ENCODE results near the gene GRIN1. TPM values are rescaled to one million over a fixed set of nuclear protein-coding genes. Genes with fewer than 3 reads are reported as not detected.

The GRIN1 gene
- not detected for total RNA-seq
- polyA plus RNA-seq, result not detected
- total RNA-seq, result not detected

DNA sequence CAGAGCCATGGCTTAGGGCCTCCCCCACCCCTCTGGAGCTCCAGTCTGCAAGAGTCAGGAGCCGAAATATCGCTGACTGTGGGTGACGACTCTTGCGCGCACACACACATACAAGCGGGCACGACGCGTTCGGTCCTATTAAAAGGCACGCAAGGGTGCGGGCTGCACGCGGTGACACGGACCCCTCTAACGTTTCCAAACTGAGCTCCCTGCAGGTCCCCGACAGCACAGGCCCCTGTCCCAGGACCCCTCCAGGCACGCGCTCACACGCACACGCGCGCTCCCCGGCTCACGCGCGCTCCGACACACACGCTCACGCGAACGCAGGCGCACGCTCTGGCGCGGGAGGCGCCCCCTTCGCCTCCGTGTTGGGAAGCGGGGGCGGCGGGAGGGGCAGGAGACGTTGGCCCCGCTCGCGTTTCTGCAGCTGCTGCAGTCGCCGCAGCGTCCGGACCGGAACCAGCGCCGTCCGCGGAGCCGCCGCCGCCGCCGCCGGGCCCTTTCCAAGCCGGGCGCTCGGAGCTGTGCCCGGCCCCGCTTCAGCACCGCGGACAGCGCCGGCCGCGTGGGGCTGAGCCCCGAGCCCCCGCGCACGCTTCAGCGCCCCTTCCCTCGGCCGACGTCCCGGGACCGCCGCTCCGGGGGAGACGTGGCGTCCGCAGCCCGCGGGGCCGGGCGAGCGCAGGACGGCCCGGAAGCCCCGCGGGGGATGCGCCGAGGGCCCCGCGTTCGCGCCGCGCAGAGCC lies at the start of gene GRIN1:
GRIN1 (plus strand) TSS at position 433 of the 746 bp plus-strand sequence. CDS start 333 bp downstream, outside the sequence.
- POLR2A ChIA-PET, result interaction anchor here (1.5 kb wide), 2 partner anchors 9 to 30 kb away, joined by 3 to 6 read pairs; no protein-coding TSS in a partner anchor
- Histone ChIP-seq H3K36me3 (ENCODE audit: control insufficient read depth in 2 of 3, insufficient read depth in 3 of 3, low read length in 3 of 3) (no peaks in the 10 kb centered on the region), H3K4me1 (ENCODE audit: control insufficient read depth in 2 of 2, insufficient read depth in 2 of 2, low read length in 2 of 2) (no peaks in the 10 kb centered on the region), H3K4me3 (ENCODE audit: low read length) (no peak within 1 kb of the TSS), H3K9me3 (ENCODE audit: control insufficient read depth in 2 of 3, low read length in 3 of 3) (no peaks in the 10 kb centered on the region), H3K27me3 (ENCODE audit: control insufficient read depth in 2 of 2, insufficient read depth in 2 of 2, low read length in 2 of 2) (peaks cover 5 to 28% of the 10 kb centered on the region in 2 donors), H3K27ac (ENCODE audit: low read depth, low read length) (no peak within 1 kb of the TSS)
- Mint-ChIP-seq H3K36me3 (peaks cover 0 to 4% (median 0%) of the 10 kb centered on the region in 5 donors), H3K27ac (peak within 1 kb of the TSS in 1 of 9 donors; percentile 18), H3K4me1 (peaks cover 0 to 6% (median 4%) of the 10 kb centered on the region in 7 donors), H3K4me3 (peak within 1 kb of the TSS in 2 of 10 donors; percentile 29 to 45), H3K27me3 (peaks cover 37 to 65% (median 54%) of the 10 kb centered on the region in 5 donors), H3K9me3 (peaks cover 0 to 10% (median 0%) of the 10 kb centered on the region in 11 donors)
- CTCF ChIA-PET, result no interaction called here
- DNase-seq (peak in 6 of 9 donors; percentile 28 to 75 (median 53)), ATAC-seq (peak; percentile 68)
- intact Hi-C loops (cut with micrococcal nuclease), result no loop called here

DNA sequence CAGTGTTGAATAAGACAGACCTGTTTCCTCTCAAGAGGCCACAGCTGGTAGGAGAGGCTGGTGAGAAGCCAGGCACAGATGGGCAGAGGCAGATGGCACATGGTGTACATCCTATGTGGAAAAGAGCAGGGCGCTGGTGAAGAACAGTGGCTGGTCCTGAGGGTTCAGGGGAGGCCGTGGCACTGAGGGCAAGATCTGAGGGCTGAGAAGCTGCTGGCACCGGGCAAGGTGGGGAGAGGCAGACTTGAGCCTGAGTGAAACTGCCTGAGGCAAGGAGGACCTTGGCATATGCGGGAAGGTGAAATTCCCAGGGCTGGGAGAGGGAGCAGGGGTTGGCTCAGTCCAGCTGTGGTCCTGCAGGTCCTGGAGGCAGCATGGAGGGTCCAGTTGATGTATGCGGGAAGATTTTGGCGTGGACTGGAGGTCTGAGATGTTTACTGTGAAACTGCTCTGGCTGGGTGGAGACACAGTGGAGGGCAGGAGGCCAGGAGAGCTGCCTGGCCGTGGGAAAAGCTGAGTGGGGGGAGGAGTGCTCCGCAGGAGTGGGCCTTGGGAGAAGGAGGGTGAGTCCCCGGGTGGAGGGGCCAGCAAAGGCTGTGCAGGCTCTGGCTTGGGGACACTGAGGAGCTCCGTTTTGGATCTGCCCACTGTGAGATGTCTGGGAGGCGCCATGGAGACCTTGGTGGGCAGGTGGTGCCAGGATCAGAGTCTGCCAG lies 49.6 kb upstream of the GRIN1 start:
- POLR2A ChIA-PET, result interaction anchor here (0.9 to 4.5 kb wide), 2 partner anchors 20 to 147 kb away, joined by 3 to 70 read pairs; partner anchors contain the start of gene SAPCD2

DNA sequence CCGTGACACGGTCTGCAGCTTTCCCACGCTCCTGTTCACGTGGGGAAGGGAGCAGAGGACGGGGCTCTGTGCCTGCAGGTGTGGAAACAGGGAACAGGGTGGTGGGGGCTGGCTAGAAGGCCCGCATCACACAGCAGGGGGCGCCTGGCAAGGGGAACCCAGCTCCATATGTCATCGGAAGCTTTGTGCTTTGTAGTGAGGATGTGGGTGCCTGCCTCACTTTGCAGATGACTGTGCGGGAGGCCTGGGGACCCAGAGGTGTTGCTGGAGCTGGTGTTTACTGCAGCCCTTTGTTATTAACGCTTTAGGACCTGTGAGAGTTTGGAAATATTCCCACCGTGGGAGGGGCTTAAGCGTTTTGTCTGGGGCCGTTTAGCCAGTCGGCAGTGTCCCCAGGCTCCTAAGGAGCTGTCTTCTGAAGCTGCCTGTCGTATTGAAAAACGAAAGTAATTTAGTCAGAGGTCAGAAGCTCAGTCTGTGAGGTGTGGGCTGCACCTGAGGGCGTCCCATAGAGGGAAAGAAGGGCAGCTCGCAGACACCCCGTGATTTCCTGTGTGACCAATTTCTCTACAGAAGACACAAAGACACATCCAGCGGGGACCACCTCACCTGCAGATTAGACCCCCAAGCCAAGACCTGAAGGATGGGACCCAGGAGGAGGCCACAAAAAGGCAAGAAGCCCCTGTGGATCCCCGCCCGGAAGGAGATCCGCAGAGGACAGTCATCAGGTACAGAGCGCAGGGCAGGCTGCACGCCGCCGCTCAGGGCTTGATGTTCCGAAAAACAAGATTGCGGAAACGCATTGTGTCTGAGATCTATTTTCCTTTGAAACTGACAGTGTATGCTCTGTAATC lies 43.1 kb upstream of the GRIN1 start:
- DNase-seq, result peak; percentile 63 to 92 (median 89)
- CTCF ChIA-PET, result interaction anchor here (0.6 to 1.6 kb wide), 22 partner anchors 9 to 159 kb away, joined by 3 to 11 read pairs (median 3); partner anchors contain the start of genes CYSRT1, DPP7, MAN1B1 and NPDC1
- H3K36me3 ChIP-seq (ENCODE audit: control insufficient read depth in 2 of 3, insufficient read depth in 3 of 3, low read length in 3 of 3), result peaks cover 0 to 53% (median 1%) of the 10 kb centered on the region in 3 experiments
- no peaks in the 10 kb centered on the region for H3K9me3 Mint-ChIP-seq
- H3K27me3 Mint-ChIP-seq, result no peaks in the 10 kb centered on the region
- ATAC-seq, result peak; percentile 100
- peak overlapping the region; percentile 87 to 98 (median 95) for H3K27ac Mint-ChIP-seq
- intact Hi-C loops (cut with micrococcal nuclease), result loop anchor here (1.0 to 2.0 kb wide), 11 partner anchors 9 to 140 kb away; partner anchors contain the start of genes DPP7 (in 2 of the 2), ANAPC2 (in 1 of the 2), MAN1B1 (in 1 of the 2) and RNF224 (in 1 of the 2)
- H3K36me3 Mint-ChIP-seq, result peaks cover 5 to 24% (median 10%) of the 10 kb centered on the region in 5 donors
- POLR2A ChIA-PET, result interaction anchor here (0.7 to 3.0 kb wide), 19 partner anchors 9 to 504 kb away, joined by 3 to 54 read pairs (median 6); partner anchors contain the start of genes ANAPC2, DPP7, MAN1B1 and NELFB
- peaks cover 12 to 14% of the 10 kb centered on the region in 2 donors for H3K4me1 ChIP-seq (ENCODE audit: control insufficient read depth in 2 of 2, insufficient read depth in 2 of 2, low read length in 2 of 2)
- H3K4me1 Mint-ChIP-seq, result peaks cover 9 to 28% (median 21%) of the 10 kb centered on the region in 7 donors
- H3K4me3 ChIP-seq (ENCODE audit: low read length), result peak overlapping the region; percentile 63
- no peaks in the 10 kb centered on the region for H3K27me3 ChIP-seq (ENCODE audit: control insufficient read depth in 2 of 2, insufficient read depth in 2 of 2, low read length in 2 of 2)
- H3K4me3 Mint-ChIP-seq, result peak overlapping the region; percentile 76 to 94 (median 86)
- no peaks in the 10 kb centered on the region for H3K9me3 ChIP-seq (ENCODE audit: control insufficient read depth in 2 of 3, low read length in 3 of 3)
- peak overlapping the region; percentile 79 for H3K27ac ChIP-seq (ENCODE audit: low read depth, low read length)

More for the DNA sequence above, 49.6 kb upstream of the GRIN1 start:
- Histone ChIP-seq H3K4me3 (ENCODE audit: low read length) (no peak overlapping the region), H3K9me3 (ENCODE audit: control insufficient read depth in 2 of 3, low read length in 3 of 3) (no peaks in the 10 kb centered on the region), H3K27me3 (ENCODE audit: control insufficient read depth in 2 of 2, insufficient read depth in 2 of 2, low read length in 2 of 2) (no peaks in the 10 kb centered on the region), H3K27ac (ENCODE audit: low read depth, low read length) (no peak overlapping the region), H3K4me1 (ENCODE audit: control insufficient read depth in 2 of 2, insufficient read depth in 2 of 2, low read length in 2 of 2) (peaks cover 18% of the 10 kb centered on the region in 2 donors), H3K36me3 (ENCODE audit: control insufficient read depth in 2 of 3, insufficient read depth in 3 of 3, low read length in 3 of 3) (peaks cover 0 to 36% (median 0%) of the 10 kb centered on the region in 3 experiments)
- DNase-seq, result no peak
- Mint-ChIP-seq H3K9me3 (peaks cover 0 to 2% (median 0%) of the 10 kb centered on the region in 11 donors), H3K27me3 (no peaks in the 10 kb centered on the region), H3K36me3 (peaks cover 5 to 18% (median 8%) of the 10 kb centered on the region in 5 donors), H3K4me3 (peak overlapping the region in 1 of 10 donors; percentile 68), H3K27ac (peak overlapping the region in 5 of 9 donors; percentile 41 to 89 (median 56)), H3K4me1 (peaks cover 26 to 42% (median 34%) of the 10 kb centered on the region in 7 donors)
- no peak for ATAC-seq
- intact Hi-C loops (cut with micrococcal nuclease), result loop anchor here in 1 of 2 donors (5.0 kb wide), 4 partner anchors 202 to 677 kb away; partner anchors contain the start of genes ENTR1, PHPT1, PMPCA and SEC16A
- CTCF ChIA-PET, result no interaction called here

DNA sequence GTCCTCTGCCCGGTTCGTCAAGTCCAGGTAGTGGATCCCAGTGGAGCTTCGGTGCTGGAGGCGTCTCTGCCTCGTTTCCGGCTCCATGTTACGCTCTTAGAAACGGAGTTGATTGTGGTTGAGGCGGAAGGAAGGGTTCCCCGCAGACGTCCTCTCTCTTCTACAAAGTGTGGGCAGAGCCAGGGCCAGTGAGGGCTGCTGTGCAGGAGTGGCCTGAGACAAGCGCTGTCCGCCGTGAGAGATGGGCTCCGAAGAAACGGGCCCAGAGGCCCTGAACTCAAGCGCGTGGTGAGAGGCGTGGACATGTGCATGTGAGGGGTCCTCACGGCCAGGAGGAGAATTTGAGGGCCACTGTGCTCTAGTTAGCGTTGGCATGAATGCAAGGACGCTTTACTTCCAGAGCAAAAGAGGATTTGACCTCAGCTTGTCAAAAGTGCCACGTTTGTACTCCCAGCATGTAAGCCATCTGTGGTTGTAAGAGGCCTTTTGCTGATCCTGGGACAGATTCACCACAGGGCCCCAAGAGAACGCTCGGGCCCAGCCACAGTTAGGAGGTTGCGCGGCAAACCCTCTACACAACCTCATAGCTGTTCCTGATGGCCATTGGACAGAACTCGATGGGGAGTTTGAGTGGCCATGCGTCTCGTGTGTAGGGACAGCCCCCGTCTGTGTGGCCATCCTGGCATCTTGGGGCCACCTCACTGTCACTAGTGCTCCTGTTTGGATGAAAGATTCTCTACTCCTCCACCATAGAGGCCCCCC lies 42.0 kb upstream of the GRIN1 start:
- peaks cover 12 to 14% of the 10 kb centered on the region in 2 donors for H3K4me1 ChIP-seq (ENCODE audit: control insufficient read depth in 2 of 2, insufficient read depth in 2 of 2, low read length in 2 of 2)
- Mint-ChIP-seq H3K27ac (peak overlapping the region; percentile 87 to 98 (median 95)), H3K36me3 (peaks cover 5 to 24% (median 10%) of the 10 kb centered on the region in 5 donors), H3K9me3 (no peaks in the 10 kb centered on the region), H3K4me1 (peaks cover 9 to 25% (median 20%) of the 10 kb centered on the region in 7 donors), H3K27me3 (no peaks in the 10 kb centered on the region), H3K4me3 (peak overlapping the region in 6 of 10 donors; percentile 23 to 87 (median 80))
- ChIA-PET CTCF (interaction anchor here (1.1 to 1.6 kb wide), 3 partner anchors 29 to 141 kb away, joined by 3 to 10 read pairs (median 3); no protein-coding TSS in a partner anchor), POLR2A (interaction anchor here (0.8 to 3.0 kb wide), 6 partner anchors 10 to 143 kb away, joined by 3 to 54 read pairs (median 9); partner anchors contain the start of genes MAN1B1 and TUBB4B)
- DNase-seq (no peak), ATAC-seq (no peak)
- H3K27ac ChIP-seq (ENCODE audit: low read depth, low read length), result peak overlapping the region; percentile 79
- peak overlapping the region; percentile 63 for H3K4me3 ChIP-seq (ENCODE audit: low read length)
- no peaks in the 10 kb centered on the region for H3K9me3 ChIP-seq (ENCODE audit: control insufficient read depth in 2 of 3, low read length in 3 of 3)
- H3K36me3 ChIP-seq (ENCODE audit: control insufficient read depth in 2 of 3, insufficient read depth in 3 of 3, low read length in 3 of 3), result peaks cover 3 to 57% (median 6%) of the 10 kb centered on the region in 3 experiments
- intact Hi-C loops (cut with micrococcal nuclease), result no loop called here
- H3K27me3 ChIP-seq (ENCODE audit: control insufficient read depth in 2 of 2, insufficient read depth in 2 of 2, low read length in 2 of 2), result no peaks in the 10 kb centered on the region

DNA sequence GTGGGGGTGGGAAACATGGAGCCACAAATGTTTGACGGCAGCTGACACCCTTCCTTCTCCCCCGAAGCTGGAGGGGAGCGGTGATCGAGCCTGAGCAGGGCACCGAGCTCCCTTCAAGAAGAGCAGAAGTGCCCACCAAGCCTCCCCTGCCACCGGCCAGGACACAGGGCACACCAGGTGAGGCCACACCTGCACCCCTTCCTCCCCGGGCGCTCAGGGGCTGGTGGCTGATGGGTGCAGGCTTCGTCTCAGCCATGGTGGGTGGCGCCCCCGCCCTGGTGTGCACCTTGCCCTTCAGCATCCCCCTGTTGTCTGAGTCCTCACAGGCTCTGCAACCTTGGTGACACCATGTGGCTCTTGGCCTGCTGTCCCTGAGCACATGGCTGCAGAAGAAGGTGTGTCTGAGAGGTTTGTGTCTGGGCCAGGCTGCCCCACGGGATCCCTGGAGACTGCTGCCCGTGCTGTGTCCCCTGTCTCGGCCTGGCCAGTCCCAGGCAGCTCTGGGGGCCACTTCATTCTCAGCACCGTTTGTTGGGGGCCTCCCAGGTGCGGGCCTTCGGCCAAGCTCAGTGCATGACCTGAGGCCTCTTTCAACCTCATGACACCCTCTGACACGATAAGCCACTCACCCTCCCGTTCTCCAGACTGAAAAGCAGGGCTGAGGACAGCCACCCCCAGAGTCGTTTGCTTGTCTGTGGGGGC lies 41.0 kb upstream of the GRIN1 start:
- CTCF ChIA-PET, result no interaction called here
- POLR2A ChIA-PET, result interaction anchor here (0.8 to 3.0 kb wide), 2 partner anchors 11 to 104 kb away, joined by 3 to 54 read pairs; partner anchors contain the start of gene MAN1B1
- H3K27ac Mint-ChIP-seq, result peak overlapping the region in 6 of 9 donors; percentile 23 to 95 (median 90)

More for the DNA sequence above, 41.0 kb upstream of the GRIN1 start:
- intact Hi-C loops (cut with micrococcal nuclease), result no loop called here
- Histone ChIP-seq H3K9me3 (ENCODE audit: control insufficient read depth in 2 of 3, low read length in 3 of 3) (no peaks in the 10 kb centered on the region), H3K27ac (ENCODE audit: low read depth, low read length) (peak overlapping the region; percentile 79), H3K27me3 (ENCODE audit: control insufficient read depth in 2 of 2, insufficient read depth in 2 of 2, low read length in 2 of 2) (no peaks in the 10 kb centered on the region), H3K4me1 (ENCODE audit: control insufficient read depth in 2 of 2, insufficient read depth in 2 of 2, low read length in 2 of 2) (peaks cover 12 to 14% of the 10 kb centered on the region in 2 donors), H3K36me3 (ENCODE audit: control insufficient read depth in 2 of 3, insufficient read depth in 3 of 3, low read length in 3 of 3) (peaks cover 8 to 60% (median 14%) of the 10 kb centered on the region in 3 experiments), H3K4me3 (ENCODE audit: low read length) (no peak overlapping the region)
- Mint-ChIP-seq H3K27me3 (no peaks in the 10 kb centered on the region), H3K9me3 (no peaks in the 10 kb centered on the region), H3K4me1 (peaks cover 9 to 23% (median 18%) of the 10 kb centered on the region in 7 donors), H3K36me3 (peaks cover 0 to 18% (median 8%) of the 10 kb centered on the region in 5 donors), H3K4me3 (no peak overlapping the region)
- DNase-seq (no peak), ATAC-seq (no peak)
